BJ (cell line): ENCODE data around the gene FRMPD2. TPM values are rescaled to one million over a fixed set of nuclear protein-coding genes. Genes with fewer than 3 reads are reported as not detected.
"Not testable (repeated sequence)": the region's sequence is repeated elsewhere in the genome, so short reads cannot be mapped to it uniquely, and the experiment has no call there.

Experiments used
- CTCF ChIA-PET: fragments of 350-600 bp; formaldehyde crosslinking; extraction: SDS; loops from one replicate; lab custom pipeline; 2021; ENCODE audit warnings: antibody characterized with exemption, inconsistent platforms; lab: Yijun Ruan, JAX
- POLR2A ChIA-PET: fragments of 300-600 bp; sonication (Branson Sonifier 250); formaldehyde crosslinking; extraction: SDS; loops from one replicate; lab custom pipeline; 2021; ENCODE audit warnings: antibody characterized with exemption; lab: Charles Lee
- DNase-seq: peaks from one replicate; pipeline ENCODE4 v3.0.0-alpha.2; 2011; ENCODE audit warnings: low read depth
- H3K27me3 ChIP-seq: 2 replicates; pipeline ENCODE4 v1.6.0; 2011; ENCODE audit warnings: low read length; ENCODE audit not compliant: control insufficient read depth, insufficient read depth
- H3K36me3 ChIP-seq: 2 replicates; pipeline ENCODE4 v1.5.1; 2011; ENCODE audit warnings: low read length; ENCODE audit not compliant: control insufficient read depth, insufficient read depth
- H3K4me3 ChIP-seq: 2 replicates; pipeline ENCODE4 v1.5.1; 2011; ENCODE audit warnings: low read depth, mild to moderate bottlenecking, control low read depth, low read length
- polyA plus RNA-seq: library from polyadenylated mRNA; depleted of rRNA; stranded (reverse); fragments of >200 nt; gene quantifications from 2 replicates; pipeline ENCODE4 v1.2.3, GENCODE V29; 2011
- TF ChIP-seq, protein P1 (sequence below): IDR thresholded peaks from 2 replicates; pipeline ENCODE4 v1.5.1; 2011; ENCODE audit warnings: low read depth, mild to moderate bottlenecking, control low read depth, inconsistent platforms, low read length, moderate library complexity; ENCODE audit not compliant: insufficient read depth

FRMPD2 gene
- polyA plus RNA-seq, 1 experiment = not detected

DNA sequence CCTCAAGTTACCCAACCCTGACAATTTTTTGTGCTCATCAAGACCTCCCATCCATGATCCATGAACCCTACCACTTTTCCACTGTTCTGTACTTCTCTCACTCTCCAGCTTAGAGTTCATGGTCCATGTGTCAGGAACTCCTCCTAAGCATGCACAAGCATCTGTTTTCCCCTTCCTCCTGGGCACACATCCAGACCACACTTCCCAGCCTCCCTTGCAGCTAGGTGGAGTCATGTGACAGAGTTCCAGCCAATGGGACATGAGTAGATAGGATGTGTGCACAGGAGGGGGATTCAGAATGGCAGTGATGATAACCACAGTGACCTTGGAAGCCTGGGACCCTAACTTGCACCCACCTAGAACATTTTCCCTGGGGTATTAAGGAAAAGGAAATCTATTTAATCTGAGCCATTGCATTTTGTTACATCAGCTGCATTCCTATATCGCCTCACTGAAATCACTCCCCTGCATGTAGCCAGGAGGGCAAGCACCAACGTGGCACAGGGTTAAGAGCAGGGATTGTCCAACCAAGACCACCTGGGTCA, 9.6 kb upstream of the FRMPD2 start:
- Histone ChIP-seq H3K4me3 (no peak overlapping the region), H3K36me3 (no peaks in the 10 kb centered on the region), H3K27me3 (peaks cover 3% of the 10 kb centered on the region; the same call in 1 of the 2 replicates)
- ChIA-PET CTCF (no interaction called here), POLR2A (no interaction called here)
- no peak for DNase-seq
- TF ChIP-seq, protein P1, sequence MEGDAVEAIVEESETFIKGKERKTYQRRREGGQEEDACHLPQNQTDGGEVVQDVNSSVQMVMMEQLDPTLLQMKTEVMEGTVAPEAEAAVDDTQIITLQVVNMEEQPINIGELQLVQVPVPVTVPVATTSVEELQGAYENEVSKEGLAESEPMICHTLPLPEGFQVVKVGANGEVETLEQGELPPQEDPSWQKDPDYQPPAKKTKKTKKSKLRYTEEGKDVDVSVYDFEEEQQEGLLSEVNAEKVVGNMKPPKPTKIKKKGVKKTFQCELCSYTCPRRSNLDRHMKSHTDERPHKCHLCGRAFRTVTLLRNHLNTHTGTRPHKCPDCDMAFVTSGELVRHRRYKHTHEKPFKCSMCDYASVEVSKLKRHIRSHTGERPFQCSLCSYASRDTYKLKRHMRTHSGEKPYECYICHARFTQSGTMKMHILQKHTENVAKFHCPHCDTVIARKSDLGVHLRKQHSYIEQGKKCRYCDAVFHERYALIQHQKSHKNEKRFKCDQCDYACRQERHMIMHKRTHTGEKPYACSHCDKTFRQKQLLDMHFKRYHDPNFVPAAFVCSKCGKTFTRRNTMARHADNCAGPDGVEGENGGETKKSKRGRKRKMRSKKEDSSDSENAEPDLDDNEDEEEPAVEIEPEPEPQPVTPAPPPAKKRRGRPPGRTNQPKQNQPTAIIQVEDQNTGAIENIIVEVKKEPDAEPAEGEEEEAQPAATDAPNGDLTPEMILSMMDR = no peak

DNA sequence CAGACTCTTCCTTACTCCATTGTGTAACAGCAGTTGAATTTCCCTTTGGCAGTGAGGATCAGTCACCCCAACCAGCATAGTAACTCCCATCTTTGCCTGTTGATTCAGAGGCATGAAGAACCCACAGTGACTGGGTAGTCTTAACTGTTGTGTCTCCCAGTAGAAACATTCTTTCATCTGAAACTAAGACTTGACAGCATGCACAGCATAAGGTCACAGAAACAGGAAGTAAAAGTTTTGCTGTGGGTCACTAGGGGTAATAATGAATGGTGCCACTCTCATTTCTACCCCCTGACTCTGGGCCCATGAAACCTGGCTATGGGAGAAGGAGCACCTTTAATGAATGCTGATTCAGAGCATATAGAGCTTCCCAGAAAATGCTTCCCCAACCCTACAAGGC, 8.3 kb upstream of the FRMPD2 start:
- DNase-seq = no peak
- TF ChIP-seq, protein P1 = no peak
- H3K4me3 ChIP-seq = no peak overlapping the region
- peaks cover 3% of the 10 kb centered on the region; the same call in 1 of the 2 replicates for H3K27me3 ChIP-seq
- POLR2A ChIA-PET = no interaction called here
- CTCF ChIA-PET = no interaction called here
- H3K36me3 ChIP-seq = no peaks in the 10 kb centered on the region

DNA sequence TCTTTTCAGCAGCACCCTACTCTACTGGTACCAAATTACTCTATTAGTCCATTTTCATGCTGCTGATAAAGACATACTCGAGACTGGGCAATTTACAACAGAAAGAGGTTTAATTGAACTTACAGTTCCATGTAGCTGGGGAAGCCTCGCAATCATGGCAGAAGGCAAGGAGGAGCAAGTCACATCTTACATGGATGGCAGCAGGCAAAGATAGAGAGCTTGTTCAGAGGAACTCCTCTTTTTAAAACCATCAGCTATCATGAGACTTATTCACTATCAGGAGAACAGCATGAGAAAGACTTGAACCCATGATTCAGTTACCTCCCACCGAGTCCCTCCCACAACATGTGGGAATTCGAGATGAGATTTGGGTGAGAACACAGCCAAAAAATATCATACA, 7.2 kb upstream of the FRMPD2 start:
- CTCF ChIA-PET, H3K27me3 ChIP-seq, H3K4me3 ChIP-seq, POLR2A ChIA-PET, H3K36me3 ChIP-seq, DNase-seq: not testable (repeated sequence)

DNA sequence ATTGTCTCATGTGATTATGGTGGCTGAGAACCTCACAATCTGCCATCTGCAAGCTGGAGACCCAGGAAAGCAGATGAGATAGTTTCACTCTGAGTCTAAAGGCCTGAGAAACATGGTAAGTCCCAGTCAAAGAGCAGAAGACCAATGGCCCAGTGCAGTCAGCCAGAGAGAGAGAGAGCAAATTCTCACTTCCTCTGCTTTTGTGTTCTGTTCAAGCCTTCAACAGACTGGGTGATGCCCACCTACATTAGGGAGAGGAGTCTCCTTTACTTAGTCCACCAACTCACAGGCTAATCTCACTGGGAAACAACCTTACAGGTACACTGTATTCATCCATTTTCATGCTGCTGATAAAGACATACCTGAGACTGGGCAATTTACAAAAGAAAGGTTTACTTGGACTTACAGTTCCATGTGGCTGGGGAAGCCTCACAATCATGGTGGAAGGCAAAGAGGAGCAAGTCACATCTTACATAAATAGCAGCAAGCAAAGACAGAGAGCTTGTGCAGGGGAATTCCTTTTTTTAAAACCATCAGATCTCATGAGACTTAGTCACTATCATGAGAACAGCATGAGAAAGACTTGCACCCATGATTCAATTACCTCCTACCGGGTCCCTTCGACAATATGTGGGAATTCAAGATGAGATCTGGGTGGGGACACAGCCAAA, 4.7 kb upstream of the FRMPD2 start:
- Histone ChIP-seq H3K27me3 (no peaks in the 10 kb centered on the region; the same call in 1 of the 2 replicates), H3K4me3 (no peak overlapping the region), H3K36me3 (no peaks in the 10 kb centered on the region)
- DNase-seq = no peak
- TF ChIP-seq, protein P1 = no peak
- POLR2A ChIA-PET = no interaction called here
- CTCF ChIA-PET = no interaction called here

DNA sequence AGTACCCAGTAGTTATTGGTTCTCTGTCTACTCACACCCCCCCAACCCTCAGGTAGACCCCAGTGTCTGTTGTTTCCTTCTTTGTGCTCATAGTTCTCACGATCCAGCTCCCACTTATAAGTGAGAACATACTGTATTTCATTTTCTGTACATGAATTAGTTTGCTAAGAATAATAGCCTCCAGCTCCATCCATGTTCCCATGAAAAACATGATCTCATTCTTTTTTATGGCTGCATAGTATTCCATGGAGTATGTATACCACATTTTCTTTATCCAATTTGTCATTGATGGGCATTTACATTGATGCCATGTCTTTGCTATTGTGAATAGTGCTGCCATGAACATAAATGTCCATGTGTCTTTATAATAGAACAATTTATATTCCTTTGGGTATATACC, 2.6 kb upstream of the FRMPD2 start:
- DNase-seq = no peak
- Histone ChIP-seq H3K4me3 (no peak overlapping the region), H3K27me3 (no peaks in the 10 kb centered on the region; the same call in 1 of the 2 replicates), H3K36me3 (no peaks in the 10 kb centered on the region)
- POLR2A ChIA-PET = no interaction called here
- CTCF ChIA-PET = no interaction called here
- TF ChIP-seq, protein P1 = no peak
